GM19463 (cell line): ENCODE results near the gene RBBP8NL.

Experiments
- ATAC-seq: cut with Tn5 transposase; IDR thresholded peaks from one replicate; pipeline ENCODE4 v1.9.1; 2021; ENCODE audit warnings: mild to moderate bottlenecking, moderate library complexity; ENCODE audit not compliant: unreplicated experiment

The RBBP8NL gene

GRCh38 chr20:62462976-62463592 lies 35.7 kb upstream of the RBBP8NL start:
- no peak for ATAC-seq

DNA sequence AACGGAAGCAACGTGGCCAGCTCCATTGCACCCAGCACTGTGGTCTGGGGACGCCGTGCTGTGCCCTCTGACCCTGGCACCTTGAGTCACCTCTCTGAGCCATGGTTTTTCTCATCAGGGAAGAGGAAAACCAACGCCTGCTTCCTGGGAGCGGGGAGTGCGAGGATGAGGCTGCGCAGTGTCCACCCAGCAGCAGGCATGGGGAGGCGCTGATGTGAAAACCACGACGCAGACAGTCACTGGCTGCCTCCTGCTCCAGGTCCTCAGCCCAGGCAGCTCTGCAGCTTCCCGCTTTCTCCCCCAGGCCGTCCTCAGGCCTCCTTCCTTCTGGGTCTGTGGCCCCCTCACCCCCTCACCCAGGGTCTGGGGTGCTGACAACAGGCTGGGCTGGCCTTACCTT lies 34.5 kb upstream of the RBBP8NL start:
- ATAC-seq = no peak

DNA sequence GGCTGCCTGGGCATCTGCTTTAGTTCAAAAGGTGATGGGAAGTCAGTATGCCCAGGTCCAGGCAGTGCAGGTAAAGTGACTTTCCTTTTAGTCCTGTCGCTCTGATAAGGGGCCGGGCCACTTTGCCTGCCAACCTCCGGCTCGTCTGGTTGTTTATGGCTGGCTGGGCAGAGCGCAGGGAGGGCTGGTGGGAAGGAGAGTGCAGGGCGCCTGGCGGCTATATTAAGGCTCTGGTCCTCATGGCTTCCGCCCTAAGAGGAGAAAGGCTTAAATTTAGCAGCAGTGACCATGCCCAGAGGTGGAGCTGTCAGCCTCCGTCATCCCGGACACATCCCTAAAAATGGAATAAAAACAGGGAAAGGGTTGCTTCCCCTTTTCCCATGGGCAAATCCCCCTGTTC lies 33.8 kb upstream of the RBBP8NL start:
- no peak for ATAC-seq

DNA sequence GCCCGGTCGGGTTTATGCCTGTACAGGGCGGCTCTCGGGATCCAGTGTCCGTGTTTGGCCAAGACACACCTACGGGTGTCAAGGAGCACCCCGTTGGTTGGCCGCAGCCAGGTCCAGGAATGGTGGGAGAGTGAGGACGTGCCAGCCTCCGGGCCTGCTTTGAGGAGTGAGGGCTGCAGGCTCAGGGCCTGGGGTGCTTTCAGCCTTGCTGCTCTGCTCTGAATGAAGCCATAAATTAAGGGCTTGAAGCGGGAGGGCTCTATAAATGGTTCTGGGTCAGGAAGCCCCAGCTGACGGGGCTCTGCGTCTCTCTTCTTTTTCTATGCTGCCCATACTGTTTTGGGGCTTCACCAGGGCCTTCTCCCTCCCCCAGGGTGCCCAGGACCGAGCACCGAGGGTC lies 33.3 kb upstream of the RBBP8NL start:
- ATAC-seq = no peak

DNA sequence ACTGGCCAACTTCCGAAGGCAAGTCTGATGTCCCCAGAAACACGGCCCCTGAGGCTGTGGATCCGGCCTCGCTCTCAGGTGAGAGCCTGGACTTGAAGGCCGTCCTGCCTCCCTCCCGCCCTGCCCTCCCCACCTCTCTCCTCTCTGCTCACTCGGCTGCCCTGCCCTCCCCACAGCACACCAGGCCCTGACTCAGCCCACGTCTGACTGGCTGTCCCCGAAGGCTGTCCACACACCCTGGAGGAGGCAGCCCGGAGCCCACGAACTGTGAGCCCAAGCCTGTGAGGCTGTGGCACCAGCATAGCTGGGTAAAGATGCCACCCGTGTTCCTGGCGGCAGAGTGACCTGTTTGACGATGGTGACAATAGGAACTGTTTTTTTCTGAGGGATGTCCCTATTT lies 32.1 kb upstream of the RBBP8NL start:
- ATAC-seq = no peak

DNA sequence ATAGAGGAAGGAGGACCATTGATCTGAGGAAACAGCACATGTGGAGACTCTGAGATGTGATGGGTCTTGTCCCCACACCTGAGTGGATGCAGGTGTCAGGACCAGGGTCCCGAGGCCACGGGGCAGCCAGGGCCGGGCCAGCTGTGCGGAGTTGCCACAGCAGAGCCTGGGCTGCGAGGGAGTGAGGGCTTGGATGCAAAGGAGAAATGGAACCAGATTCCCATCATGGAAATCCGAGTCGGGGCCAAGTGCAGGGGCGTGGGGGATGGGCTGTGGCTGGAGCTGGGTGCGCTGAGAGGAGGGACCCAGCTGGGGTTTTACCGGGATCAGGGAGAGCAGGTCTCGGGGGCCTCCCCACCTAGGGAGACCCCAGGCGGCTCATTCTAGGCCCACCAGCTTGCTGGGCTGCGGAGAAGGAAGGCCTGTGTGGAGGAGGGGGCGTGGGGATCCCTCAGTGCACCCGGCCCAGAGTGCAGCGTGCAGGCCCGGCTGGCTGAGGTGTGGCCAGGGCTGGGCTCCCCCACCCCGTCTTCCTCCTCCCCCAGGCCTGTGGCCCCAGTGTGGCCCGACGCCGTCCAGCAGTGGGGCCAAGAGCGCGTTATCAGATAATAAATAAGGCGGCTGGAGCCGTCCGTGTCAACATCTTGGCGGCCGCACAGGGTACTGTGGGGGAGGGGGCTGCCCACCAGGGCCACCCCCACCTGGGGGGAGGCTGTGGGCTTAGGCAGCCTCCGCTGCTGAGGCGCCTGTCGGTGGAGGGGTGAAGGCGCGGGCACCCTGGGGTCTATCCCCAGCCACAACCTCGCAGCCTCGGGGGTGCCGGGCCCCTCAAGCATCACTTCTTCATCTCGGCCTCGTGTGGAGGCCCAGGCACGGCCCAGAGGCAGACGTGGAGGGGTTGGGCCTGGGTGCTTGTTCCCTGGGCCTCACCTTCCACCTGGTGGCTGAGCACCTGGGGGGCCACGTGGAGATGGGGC lies 31.2 kb upstream of the RBBP8NL start:
- ATAC-seq = no peak

DNA sequence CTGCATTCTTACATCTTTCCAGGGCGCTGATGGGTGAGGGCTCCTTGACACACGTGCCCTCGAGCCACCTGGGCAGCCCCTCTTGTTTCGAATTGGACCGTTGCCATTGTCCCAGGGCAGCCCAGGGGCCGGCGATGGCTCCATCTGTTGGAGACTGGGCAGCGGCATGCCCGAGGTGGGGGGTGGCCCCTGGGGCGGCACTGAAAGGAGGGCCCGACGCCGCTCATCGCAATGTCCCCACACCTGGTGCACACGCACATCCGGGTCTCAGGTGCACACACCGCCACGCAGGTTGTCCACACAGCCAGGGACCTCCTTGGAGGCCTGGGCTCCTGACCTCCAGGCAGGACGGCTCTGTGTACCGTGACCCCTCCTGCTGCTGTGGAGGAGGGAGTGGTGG lies 30.5 kb upstream of the RBBP8NL start:
- ATAC-seq = no peak

DNA sequence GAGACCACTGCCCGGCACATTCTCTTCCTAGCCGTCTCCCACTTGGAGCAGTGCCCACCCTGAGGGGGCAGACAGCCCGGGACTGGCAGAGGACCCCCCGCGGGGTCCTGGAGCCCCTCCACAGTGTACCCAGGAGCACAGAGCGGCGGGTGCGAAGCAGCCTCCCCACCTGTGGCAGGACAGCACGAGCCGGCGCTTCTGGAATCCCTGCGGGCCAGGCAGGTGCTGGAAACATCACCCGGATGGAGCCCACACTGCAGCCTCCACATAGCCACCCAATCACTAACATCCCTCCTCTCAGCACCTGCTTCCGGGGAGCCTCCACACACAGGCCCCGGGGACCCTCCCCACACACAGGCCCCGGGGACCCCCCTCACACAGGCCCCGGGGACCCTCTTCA lies 29.8 kb upstream of the RBBP8NL start:
- no peak for ATAC-seq

DNA sequence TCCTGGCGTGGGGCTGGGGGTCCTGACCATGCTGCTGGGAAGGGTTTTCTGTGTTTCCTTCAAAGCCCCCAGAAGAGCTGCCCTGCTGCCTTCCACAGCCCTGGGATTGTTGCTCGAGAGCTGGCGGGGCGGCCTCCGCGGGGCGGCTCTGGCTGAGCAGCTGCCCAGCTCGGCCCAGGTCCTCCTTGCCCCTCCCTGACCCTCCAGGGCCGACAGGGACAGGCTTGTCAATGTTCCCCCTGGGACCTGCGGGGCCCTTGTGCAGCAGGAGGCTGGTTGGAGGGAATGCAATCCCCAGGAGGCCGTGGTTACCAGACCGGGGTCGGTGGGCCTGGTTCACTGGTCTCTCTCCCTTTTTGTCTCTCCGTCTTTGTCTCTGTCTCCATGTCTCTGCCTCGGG lies 28.6 kb upstream of the RBBP8NL start:
- ATAC-seq = no peak

DNA sequence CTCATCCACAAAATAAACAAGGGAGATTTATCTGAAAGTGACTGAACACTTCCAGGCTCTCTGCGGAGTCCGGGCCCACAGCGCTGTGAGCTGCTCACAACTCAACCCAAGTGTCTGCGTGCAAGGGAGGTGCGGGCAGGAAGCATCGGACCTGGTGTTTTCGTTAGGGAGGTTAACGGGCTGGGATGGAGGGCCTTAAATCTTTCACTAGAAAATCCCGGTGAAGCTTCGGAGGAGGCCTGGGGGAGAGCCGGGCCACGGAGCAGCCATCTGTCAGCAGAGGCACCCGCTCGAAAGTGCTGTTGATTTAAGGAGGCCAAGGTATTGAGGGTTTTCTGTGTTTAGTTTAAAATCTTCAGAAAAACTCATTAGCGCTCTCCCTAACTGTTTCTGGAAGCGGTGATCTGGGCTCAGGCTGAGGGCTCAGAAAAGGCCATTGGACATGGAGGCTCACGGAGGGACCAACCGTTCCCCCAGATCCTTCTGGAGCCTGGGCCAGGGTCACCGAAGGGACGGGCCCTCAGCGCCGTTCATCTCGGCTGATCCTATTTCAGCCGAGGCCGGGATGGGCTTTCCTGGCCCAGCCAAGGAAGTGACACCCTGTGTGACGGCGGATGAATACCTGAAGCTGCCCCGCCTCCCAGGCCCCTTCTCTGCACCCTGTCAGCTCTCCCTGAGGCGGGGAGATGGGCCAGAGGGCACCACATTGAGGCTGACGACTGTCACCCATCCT lies 27.7 kb upstream of the RBBP8NL start:
- ATAC-seq = no peak

GRCh38 chr20:62453186-62453808 lies 26.0 kb upstream of the RBBP8NL start:
- no peak for ATAC-seq

DNA sequence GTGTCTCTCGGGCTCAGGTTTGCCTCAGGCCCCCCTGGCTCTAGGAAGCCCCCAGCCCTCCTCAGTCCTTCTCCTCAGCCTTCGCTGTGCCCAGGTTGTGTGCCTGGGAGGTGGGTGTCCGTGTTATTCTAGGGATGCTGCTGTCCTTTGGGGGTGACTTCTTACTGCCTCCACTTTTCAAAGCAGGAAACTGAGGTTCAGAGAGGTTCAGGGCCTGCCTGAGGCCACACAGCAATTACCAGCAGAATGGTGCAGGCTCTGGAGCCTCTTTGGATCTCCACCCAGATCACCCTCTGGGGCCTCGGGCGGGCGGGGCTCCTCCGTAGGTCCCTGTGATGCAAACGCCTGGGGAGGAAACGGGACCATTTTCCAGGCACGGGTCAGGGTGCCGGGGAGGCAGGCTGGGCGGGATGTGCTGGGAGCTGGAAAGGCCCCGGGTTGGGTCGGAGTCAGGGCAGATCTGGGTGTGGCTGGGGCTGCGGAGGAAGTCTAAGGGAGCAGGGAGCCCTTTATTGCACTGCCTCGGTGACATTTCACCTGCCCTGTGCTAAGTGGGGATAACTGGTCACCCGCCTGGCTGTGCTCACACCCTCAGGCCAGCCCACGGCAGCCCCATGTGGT lies 25.2 kb upstream of the RBBP8NL start:
- no peak for ATAC-seq

- no peak for ATAC-seq
These were observed 24.6 kb upstream of the RBBP8NL start for GRCh38 chr20:62451970-62452369.

GRCh38 chr20:62451156-62451767 lies 23.9 kb upstream of the RBBP8NL start:
- no peak for ATAC-seq

GRCh38 chr20:62449951-62450691 lies 22.8 kb upstream of the RBBP8NL start:
- no peak for ATAC-seq

DNA sequence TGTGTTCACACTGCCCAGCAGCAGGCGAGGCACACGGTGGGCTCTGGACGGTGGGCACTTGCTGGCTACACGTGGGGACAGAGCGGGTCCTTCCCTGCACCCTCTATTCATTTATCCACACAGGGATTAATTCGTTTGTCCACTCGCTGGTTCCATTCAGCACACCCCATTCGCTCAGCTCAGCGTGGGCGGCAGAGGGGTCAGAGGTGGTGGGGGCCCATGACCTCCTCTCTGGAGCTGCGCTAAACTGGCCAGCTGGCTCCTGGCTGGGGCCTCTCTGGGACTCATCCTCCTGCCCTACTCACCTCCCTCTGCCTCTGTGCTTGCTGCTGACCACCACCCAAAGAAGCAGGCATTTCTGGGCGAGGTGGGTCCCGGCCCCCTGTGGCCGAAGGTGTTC lies 21.4 kb upstream of the RBBP8NL start:
- no peak for ATAC-seq

DNA sequence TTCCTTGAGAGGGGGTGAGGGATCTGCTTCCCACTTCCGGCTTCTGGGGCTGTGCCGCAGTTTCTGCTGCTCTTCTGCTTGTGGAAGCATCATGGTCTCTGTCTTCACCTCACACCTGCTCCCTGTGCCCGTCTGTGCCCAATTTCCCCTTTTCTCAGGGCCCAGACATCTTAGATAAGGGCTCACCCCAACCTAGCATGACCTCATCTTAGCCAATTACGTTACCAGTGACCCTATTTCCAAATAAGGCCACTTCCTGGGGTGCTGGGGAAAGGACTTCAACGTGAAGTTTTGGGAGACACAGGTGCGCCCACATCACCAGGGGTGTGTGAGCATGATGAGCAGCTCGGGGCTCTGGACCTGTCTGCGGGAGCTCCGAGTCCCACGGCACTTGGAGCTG lies 20.7 kb upstream of the RBBP8NL start:
- ATAC-seq = no peak

DNA sequence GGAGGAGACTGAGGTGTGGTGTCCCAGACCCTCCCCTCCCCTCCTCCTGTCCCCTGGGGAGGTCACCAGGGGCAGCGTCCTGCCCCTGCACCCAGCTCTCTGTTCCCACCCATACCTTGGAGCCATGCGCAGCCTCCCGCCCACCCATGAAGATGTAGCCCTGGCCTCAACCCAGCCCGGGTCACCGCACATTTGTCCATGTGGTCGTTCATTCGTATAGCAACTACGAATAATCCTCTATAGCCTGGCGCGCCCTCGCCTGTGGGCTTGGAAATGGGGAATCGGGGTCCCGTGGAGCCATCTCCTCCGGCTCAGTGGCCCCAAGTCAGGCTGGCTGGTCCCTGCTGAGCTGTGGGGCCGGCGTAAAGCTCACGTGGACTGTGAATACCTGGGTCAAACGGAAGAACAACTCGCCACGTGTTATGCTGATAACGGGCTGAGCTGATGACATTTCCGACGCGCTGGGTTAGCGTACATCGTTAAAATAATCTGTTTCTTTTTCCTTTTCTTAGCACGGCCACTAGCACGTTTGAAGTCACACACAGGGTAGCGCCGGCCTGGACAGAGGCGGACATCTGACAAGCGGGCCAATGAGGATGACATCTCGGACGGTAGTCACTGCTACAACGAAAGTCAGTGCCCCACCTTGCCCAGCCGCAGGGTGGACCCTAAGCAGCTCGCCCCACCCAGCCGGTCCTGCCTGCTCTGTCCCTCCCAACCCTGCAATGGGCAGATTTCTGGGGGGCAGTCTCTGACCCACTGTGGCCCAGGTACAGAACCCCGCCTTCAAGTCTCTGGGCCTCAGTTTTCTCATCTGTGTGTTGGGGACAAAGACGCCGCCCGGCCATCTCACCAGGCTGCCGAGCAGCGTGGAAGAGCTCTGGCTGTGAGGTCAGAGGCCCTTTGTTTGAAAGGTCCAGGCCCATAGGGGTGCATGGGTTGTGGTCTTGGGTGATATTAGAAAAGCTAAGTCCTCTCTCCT lies 19.8 kb upstream of the RBBP8NL start:
- no peak for ATAC-seq

DNA sequence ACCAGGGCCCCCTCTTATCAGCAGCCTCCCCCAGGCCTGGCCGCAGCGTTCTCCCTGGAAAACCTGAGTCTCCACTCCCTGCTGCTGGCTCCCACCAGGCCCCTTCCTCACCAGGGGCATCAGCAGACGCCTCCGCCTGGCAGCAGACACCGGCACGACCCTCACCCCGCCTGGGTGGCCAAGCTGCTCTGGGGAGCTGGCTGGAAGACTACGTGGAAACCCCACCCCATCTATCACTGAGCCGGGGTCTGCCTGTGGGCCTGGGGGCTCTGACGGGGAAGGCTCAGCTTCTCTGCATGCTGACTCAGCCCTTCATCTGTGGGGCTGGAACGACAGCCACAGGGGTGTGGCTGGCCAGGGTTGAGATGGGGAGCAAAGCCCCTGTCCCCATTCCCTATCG lies 19.1 kb upstream of the RBBP8NL start:
- no peak for ATAC-seq
